ENCODE measurements around the gene CATSPERB.
"Not testable (repeated sequence)": the region's sequence is repeated elsewhere in the genome, so short reads cannot be mapped to it uniquely, and the experiment has no call there.

The CATSPERB gene

DNA sequence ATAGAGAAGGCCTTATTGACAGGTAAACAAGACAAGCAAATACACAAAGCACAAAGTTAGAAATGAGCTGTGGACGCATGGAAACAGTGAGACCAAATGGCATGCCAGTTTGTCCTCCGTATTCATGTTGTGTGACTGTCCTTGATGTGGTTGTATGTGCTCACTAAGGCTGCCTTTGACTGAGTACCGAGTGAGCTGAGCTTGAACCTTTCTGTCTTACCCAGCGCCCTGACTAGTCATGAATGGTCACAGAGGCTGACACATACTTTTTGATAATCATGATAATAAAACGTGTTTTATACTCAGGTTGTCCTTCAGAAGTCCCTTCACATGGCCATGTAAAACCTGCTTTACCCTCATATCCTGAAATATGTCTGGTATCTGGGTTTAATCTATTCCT is 553 bp upstream of the CATSPERB start:
- DNase-seq (ENCODE audit: low read depth in 2 of 2): no peak

DNA sequence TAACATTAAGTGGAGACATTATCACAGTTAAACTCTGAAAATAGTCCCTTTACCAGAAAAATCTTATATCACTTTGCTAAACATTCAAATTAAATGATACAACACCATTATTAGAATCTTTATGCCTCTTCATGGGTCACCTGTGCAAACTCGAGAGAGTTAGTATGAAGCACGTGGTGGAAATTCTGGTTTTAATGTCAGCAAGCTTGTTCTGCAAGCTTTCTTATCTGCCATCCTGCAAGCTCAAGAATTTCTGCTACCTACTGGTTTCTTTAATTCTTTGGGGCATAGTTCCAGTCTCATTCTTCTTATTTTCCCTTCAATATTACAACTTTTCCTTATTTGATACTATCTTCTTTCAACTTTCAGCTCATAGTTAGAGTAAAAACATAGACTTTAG is 868 bp downstream of the CATSPERB start:
- DNase-seq (ENCODE audit: low read depth in 2 of 2): no peak

DNA sequence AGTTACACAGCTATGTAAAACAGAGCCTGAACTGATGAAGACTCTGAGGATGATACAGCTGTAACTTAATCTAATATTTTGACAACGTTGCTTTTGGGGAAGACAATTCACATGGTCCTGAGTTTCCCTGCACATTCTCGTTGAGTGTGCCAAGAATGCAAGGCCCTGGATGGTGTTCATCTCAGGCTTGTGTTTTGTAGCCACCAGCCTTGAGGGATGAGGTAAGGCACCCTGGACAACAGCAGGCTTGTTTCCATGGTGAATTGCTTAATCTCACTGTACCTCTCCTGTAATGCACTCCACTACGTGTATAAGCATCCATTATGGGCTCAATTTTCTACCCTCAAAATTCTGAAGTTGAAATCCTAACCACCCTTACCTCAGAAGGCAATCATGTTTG is 2.1 kb downstream of the CATSPERB start:
- no peak for DNase-seq (ENCODE audit: low read depth in 2 of 2)

DNA sequence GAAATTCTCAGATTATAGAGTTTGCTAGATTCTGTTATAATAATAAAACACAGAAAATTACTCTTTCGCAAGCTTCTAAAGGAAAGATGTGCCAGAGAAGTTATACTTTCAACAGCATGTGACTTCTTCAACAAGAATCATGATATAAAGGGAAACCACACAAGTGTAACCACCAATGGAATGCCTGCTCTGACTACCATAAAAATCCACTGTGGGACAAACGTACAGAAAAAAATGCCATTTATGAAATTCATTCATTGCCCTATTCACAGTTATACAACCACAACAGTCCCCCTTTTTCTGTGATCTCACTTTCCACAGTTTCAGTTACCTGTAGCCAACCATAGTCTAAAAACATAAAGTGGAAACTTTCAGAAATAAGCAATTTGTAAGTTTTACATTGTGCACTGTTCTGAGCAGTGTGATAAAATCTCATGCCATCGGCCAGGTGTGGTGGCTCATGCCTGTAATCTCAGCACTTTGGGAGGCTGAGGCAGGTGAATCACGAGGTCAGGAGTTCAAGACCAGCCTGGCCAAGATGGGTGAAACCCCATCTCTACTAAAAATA is 3.2 kb downstream of the CATSPERB start:
- no peak for DNase-seq (ENCODE audit: low read depth in 2 of 2)

DNA sequence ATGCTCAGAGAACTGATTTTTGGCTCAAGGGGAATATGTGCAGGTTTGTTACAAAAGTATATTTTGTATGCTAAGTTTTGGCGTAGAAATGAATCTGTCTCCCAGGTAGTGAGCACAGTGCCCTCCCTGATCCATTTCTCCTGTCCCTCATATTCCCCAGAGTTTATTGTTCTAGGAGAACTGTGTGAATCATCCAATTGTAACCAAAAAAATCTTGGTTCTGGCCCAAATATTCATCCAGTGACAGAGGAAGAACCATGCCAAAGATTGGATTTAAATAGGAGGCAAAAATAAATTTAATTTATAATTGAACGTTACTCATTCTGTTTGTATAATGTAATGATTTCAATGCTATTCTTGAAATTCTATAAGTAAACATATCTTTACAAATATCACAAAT is 4.8 kb downstream of the CATSPERB start:
- no peak for DNase-seq (ENCODE audit: low read depth in 2 of 2)

DNA sequence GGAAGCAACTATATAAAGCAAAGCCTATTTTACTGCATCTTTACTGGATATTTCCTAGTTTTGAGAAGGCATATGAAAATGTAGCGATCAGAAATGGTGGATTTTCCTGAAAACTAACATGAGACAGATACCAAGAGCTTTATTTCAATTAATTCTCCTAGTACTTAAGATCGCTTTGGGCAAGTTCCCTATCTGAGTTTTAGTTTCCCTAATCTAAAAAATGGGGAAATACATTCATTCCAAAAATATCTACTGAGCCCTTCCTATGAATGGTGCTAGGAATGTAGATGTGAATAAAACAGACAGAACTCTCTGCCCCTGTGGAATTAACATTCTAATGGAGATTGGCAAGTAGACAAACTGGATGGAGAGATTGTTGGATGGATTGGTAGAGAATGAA is 8.4 kb downstream of the CATSPERB start:
- no peak for DNase-seq (ENCODE audit: low read depth in 2 of 2)

DNA sequence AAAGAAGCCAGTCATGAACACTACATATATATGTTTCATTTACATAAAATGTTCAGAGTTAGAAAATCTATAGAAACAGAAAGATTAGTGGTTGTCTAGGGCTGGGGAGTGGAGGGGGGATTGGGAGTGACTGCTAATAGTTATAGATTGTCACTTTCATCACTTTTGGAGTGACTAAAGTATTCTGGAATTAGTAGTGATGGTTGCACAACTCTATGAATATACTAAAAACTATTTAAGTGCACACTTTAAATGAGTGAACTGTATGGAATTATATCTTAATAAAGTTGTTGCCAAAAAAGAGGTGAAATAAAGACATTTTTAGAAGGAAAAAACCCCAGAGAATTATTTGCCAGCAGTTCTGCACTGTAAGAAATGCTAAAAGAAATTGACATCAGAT is 9.5 kb downstream of the CATSPERB start:
- no peak for DNase-seq (ENCODE audit: low read depth in 2 of 2)

DNA sequence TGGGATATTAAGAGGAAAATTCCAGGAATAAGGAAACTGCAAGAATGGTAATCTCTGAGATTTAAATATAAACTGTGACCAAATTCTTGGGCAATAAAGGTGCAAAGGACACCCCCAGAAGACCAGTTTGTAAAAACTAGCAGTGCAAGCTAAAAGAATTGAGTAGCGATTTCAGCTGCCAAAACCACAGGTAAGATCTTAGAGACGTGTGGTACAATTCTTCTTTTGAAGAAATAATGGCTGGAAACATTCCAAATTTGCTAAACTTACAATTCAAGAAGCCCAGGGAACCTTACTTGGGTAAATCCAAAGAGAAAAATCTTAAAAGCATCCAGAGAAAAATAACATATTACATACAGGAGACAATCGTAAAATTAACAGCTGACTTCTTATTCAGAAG is 12.0 kb downstream of the CATSPERB start:
- DNase-seq (ENCODE audit: low read depth in 2 of 2): no peak

DNA sequence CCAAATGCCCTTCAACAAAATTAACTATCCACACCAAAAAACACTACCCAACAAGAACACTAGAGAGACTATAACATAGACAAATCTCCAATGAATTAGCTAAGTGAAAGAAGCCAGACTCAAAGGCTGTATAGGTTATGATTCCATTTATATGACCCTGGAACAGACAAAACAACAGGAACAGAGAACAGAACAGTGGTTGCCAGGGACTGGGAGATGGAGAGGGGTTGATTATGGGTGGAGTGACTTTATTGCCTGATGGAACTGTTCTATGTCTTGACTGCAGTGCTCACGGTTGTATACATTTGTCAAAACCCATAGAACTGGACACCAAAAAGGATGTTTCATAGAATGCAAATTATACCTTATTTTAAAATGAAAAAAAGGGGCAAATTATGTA is 14.9 kb downstream of the CATSPERB start:
- no peak for DNase-seq (ENCODE audit: low read depth in 2 of 2)

DNA sequence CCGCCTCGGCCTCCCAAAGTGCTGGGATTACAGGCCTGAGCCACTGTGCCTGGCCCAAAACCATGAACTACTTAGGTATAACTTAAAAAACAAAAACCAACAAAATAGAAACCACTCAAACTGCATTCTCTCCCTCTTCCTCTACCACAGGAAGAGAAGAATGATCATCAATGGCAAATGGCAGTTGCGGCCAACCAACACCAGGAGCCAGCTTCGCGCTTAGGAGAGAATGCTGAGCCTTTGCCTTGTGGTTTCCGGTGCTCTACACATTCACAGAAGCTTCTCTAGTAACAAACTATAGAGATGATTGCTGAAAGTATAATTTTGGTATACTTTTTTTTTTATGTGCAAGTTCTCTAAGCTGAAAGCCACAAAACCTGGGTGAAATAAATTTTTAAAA is 17.1 kb downstream of the CATSPERB start:
- no peak for DNase-seq (ENCODE audit: low read depth in 2 of 2)

DNA sequence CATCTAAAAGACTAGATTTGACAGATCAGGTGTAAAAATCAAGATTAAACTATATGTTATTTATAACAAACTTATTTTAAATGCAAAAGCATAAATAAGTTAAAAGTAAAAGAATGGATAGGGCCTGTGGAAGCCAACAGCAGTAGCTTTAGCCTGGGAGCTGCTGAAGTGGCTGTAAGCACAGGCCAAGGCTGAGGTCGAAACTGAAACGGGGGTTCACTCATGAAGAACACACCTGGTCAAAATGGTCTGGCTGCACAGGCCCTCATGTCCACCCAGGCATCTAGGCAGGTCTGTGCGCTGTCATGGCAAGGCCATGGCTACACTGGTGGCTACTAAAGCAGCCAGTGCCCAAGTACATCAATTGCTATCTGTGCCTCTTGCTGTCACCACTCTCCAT is 23.1 kb downstream of the CATSPERB start:
- no peak for DNase-seq (ENCODE audit: low read depth in 2 of 2)

DNA sequence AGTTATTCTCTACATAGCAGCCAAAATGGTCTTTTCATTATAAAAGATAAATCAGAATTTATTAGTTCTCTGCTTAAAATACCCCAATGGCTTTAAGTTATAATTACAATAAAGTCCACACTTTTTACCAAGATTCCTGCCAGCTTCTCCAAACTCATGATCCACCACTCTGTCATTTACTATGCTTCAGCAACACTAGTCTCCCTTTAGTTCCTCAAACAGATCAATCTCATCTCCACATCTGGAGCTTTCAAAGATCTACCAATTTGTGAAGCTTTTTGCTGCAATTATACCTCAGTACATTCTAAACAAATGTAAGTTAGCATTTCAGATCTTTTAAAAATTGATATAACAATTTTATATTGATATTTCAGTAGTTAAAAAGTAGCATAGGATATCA is 24.9 kb downstream of the CATSPERB start:
- DNase-seq (ENCODE audit: low read depth in 2 of 2): no peak

DNA sequence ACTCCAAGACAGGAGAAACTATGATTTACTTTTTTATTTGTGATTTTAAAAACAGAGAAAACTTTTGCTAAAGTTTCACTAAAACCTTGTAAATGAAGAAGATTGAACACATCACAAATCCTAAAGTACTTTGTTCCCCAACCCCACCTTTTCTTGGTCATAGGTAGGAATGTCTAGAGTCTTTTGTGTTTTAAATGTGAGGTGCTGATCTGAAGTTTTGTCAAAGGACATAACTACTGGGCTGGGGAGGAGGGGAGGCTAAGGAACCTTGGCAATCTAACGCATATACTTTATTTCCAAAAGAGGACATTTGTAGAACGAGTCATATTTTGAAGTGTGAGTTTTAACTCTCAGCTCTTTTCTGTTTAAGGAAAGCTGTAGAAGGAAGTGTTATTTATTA is 37.2 kb downstream of the CATSPERB start:
- DNase-seq (ENCODE audit: low read depth in 2 of 2): no peak

DNA sequence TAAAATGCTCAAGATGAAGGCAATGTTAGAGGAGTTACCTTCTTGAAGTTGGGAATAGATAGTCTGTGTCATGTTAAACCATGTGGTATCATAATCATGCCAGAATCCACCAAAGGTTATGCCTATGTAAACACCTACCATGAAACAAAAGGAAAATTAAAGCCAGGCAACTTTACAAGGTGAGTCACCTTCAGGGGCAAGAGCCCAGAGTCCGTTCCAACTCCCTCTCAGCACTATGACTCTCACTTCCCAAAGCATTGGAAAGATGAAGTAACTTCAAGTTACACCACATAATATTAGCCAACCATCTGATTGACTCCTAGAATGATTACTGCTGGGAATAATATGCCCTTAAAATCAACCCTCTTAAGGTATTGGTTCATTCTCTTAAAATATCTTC is 38.5 kb downstream of the CATSPERB start:
- DNase-seq (ENCODE audit: low read depth in 2 of 2): no peak

DNA sequence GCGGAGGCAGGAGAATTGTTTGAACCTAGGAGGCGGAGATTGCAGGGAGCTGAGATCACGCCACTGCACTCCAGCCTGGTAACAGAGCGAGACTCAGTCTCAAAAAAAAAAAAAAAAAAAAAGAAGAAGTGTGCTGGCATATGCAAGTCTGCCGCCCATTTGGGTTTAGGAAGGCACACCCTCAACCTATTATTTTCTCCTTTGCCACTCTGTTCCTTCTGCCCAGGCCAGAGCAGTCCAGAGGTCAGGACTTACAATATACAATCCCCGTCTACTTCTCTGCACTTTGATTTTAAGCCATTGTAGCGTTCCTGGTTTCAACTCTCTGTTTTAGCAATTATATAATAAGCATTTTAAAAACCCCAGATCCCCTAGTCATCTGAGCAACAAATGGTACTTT is 39.8 kb downstream of the CATSPERB start:
- DNase-seq (ENCODE audit: low read depth in 2 of 2): no peak

DNA sequence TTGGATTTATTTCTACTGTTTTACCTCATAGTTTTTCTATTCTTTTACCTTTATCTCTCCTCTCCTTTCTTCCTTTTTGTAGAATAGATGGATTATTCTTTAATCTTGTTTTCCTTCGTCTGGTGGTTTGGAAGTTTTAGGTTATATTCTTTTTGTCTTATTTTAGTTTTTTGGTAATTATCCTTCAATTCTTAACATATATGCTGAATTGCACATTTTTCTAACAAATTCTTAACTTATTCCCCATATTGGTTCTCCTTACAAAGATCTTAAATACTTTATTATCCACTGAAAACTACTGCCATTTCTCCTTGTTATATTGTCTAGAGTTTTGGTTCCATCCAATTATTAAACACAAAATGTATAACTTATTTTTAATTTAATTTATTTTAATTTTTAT is 42.3 kb downstream of the CATSPERB start:
- DNase-seq (ENCODE audit: low read depth in 2 of 2): no peak

DNA sequence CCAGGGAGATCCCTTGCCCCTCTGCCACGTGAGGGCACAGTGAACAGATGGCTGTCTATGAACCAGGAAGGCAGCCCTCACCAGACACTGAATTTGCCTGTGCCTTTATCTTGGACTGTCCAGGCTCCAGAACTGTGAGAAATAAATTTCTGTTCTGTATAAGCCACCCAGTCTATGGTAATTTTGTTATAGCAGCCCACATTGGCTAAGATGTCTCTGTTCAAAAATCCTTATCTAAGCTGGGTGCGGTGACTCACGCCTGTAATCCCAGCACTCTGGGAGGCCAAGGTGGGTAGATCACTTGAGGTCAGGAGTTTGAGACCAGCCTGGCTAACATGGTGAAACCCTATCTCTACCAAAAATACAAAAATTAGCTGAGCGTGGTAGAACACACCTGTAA is 44.5 kb downstream of the CATSPERB start:
- DNase-seq (ENCODE audit: low read depth in 2 of 2): not testable (repeated sequence)

DNA sequence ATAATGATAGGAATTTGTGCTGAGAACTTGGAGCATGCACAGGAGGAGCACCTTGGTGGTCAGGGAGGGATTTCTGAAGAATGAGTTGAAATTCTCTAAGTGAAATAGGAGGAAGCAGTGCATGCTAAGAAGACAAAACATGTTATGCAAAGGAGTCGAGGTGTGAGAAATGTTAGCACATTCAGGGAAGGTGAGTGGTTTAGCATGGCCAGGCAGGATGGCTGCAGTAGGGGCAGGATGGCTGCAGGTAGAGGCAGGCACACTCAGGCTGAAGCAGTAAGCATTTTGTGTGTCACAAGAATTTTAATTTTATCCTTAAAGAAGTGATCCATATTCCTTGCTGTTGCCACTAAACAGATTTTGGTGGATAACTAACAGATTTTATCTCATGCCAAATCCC is 46.3 kb downstream of the CATSPERB start:
- DNase-seq (ENCODE audit: low read depth in 2 of 2): no peak

DNA sequence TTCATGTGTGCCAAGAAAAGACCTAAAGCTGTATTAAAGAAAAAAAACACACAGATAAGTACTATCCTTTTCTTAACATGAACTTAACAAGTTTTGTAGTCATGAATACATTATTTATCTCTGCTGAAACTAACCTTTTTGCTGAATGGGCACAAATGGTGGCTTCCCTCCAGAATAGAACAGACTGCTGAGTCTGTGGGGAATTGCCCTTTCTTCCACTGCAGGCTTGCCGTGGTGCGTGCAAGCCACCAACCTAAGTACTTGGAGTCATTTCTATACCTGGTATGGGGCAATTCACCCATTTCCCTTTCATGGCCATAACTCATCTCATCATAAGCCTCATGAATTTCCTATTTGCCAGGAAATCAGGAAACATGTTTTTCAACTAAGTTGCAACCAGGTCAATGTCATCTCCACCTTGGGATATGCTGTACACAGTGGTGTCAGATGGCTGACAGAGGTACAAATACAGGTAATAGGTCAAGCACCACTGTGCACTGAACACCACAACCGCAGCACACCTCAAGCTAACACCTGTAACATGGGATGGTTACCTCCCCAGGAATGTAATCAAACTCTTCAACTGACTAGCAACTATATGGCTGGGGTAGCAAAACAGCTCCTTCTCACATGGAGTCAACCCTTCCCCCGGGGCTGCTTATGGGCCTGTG is 49.9 kb downstream of the CATSPERB start:
- DNase-seq (ENCODE audit: low read depth in 2 of 2): no peak

DNA sequence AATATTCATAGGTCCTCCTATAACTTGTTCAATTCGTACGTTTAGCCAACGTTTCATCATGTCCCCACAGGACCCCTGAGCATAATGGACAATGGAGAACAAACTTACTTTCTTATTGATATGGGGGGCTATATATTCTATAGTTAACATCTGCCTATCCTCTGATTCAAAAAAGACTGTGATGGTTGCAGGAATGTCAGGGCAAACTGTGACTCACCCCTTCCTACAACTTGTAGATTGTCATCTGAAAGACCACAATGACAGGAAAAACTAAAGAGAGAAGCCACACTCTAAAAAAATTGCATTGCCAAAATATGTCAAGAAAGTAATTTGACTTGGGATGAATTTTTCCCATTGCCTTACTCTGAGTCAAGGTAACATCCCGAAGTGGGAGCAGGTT is 50.8 kb downstream of the CATSPERB start:
- DNase-seq (ENCODE audit: low read depth in 2 of 2): no peak

DNA sequence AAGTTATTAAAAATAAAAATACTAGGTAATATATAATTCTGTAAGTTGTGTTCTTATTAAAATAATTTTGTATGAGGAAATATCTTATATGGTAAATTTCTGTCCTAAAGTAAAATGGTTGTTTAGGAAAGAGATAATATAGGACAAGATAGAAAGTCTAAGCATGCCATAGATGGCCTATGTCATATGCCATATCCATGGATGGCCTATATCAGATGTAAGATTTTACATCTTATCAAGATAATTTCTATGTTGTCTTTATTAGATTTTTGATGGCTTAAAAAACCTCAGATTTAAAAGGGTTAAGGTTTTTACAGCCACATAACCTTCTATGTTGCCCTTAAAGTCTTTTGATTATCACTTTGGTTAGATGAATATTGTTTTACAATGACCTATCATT is 52.6 kb downstream of the CATSPERB start:
- no peak for DNase-seq (ENCODE audit: low read depth in 2 of 2)

DNA sequence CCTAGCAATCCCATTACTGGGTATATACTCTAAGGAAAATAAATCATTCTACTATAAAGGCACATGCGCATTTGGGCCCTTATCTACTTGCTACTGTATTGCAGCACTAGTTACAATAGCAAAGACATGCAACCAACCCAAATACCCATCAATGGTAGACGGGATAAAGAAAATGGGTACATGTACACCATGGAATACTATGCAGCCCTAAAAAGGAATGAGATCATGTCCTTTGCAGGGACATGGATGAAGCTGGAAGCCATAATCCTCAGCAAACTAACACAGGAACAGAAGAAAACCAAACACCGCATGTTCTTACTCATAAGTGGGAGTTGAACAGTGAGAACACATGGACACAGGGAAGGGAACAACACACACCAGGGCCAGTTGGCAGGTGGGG is 54.2 kb downstream of the CATSPERB start:
- not testable (repeated sequence) for DNase-seq (ENCODE audit: low read depth in 2 of 2)

DNA sequence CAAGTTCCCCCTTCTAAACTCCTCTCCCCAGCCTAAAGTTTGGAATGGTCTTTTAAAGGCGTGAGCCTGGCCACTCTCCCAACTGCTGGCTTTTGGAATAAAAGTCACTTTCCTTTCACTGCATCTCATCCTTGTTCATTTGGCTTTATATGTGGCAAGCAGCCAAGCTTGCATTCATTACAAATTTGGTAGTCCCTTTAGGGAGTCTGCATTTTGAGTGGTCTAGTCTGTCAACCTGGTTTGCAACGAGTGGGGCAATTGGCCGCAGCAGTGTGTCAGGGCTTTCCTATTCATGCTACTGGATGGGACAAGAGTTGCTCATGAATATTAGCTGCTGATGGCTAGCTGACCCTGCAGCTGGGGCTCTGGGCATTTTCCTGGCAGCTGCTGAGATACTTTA is 57.0 kb downstream of the CATSPERB start:
- DNase-seq (ENCODE audit: low read depth in 2 of 2): no peak

DNA sequence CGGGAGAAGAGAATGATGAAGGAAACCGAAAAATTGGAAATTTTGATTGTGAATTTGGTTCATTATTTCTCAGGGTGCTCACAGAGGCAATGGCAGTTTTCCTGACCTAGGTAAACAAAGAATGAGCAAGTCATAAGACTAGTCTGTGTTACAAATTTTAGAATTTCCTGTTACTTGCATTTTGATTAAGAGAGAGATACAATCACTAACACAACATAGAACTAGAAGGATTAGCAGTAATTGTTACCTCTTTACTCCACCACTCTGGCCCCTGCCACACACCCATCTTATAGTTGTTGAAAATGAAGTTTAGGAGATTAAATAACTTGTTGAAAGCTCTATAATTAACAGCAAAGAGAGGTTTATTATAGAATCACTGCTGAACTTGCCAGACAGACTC is 62.0 kb downstream of the CATSPERB start:
- DNase-seq (ENCODE audit: low read depth in 2 of 2): no peak

Measured in activated CD4-positive, alpha-beta T cell treated with anti-CD3 and anti-CD28 coated beads for 24 hours (primary cell).